ENCODE data around the gene CELSR1. TPM values are rescaled to one million over a fixed set of nuclear protein-coding genes. Genes with fewer than 3 reads are reported as not detected.
A peak's percentile ranks its signal among the peaks of the same experiment; 100 is the strongest.

Gene CELSR1
- total RNA-seq, 3 donors from 2014 or later = 1.9 to 4.2 (median 2.5) TPM

- ATAC-seq = no peak
- Histone ChIP-seq H3K9me3 (no peaks in the 10 kb centered on the region), H3K4me1 (ENCODE audit: low read depth) (no peaks in the 10 kb centered on the region), H3K4me3 (no peak overlapping the region), H3K36me3 (ENCODE audit: low read depth) (no peaks in the 10 kb centered on the region)
- DNase-seq = peak in 1 of 3 donors; percentile 26
- TF ChIP-seq CTCF (IDR thresholded peaks at IDR 0.05) = no peak
- intact Hi-C loops (cut with DNase I, micrococcal nuclease) = loop anchor here in 1 of 2 donors (10.0 kb wide), 1 partner anchor 185 kb away; no protein-coding TSS in a partner anchor
These were observed 178.1 kb downstream of the CELSR1 start for GRCh38 chr22:46359362-46359761.

- H3K4me1 ChIP-seq (ENCODE audit: low read depth) = no peaks in the 10 kb centered on the region
- no peak for ATAC-seq
- H3K36me3 ChIP-seq (ENCODE audit: low read depth) = no peaks in the 10 kb centered on the region
- no peaks in the 10 kb centered on the region for H3K9me3 ChIP-seq
- H3K4me3 ChIP-seq = no peak overlapping the region
- DNase-seq = peak in 1 of 3 donors; percentile 12
- no peak for TF ChIP-seq CTCF (IDR thresholded peaks at IDR 0.05)
- intact Hi-C loops (cut with DNase I, micrococcal nuclease) = loop anchor here in 1 of 2 donors (10.0 kb wide), 1 partner anchor 186 kb away; no protein-coding TSS in a partner anchor
These were observed 178.7 kb downstream of the CELSR1 start for GRCh38 chr22:46358766-46359165.

- intact Hi-C loops (cut with DNase I, micrococcal nuclease) = loop anchor here in 1 of 2 donors (10.0 kb wide), 1 partner anchor 187 kb away; no protein-coding TSS in a partner anchor
These were observed 179.5 kb downstream of the CELSR1 start for GRCh38 chr22:46357711-46358520.

GRCh38 chr22:46356496-46357480 is 180.6 kb downstream of the CELSR1 start:
- Histone ChIP-seq H3K36me3 (ENCODE audit: low read depth) (peaks cover 12% of the 10 kb centered on the region), H3K4me3 (no peak overlapping the region), H3K4me1 (ENCODE audit: low read depth) (no peaks in the 10 kb centered on the region), H3K9me3 (no peaks in the 10 kb centered on the region)
- no peak for TF ChIP-seq CTCF (IDR thresholded peaks at IDR 0.05)
- DNase-seq (peak in 1 of 3 donors; percentile 24), ATAC-seq (no peak)
- intact Hi-C loops (cut with DNase I, micrococcal nuclease) = loop anchor here in 1 of 2 donors (10.0 kb wide), 1 partner anchor 188 kb away; no protein-coding TSS in a partner anchor

More at GRCh38 chr22:46357711-46358520, 179.5 kb downstream of the CELSR1 start:
- TF ChIP-seq CTCF (IDR thresholded peaks at IDR 0.05) = no peak
- DNase-seq = peak in 1 of 3 donors; percentile 7
- Histone ChIP-seq H3K36me3 (ENCODE audit: low read depth) (peaks cover 3% of the 10 kb centered on the region), H3K4me1 (ENCODE audit: low read depth) (no peaks in the 10 kb centered on the region), H3K4me3 (no peak overlapping the region), H3K9me3 (no peaks in the 10 kb centered on the region)
- no peak for ATAC-seq

- Histone ChIP-seq H3K4me1 (ENCODE audit: low read depth) (no peaks in the 10 kb centered on the region), H3K9me3 (no peaks in the 10 kb centered on the region), H3K36me3 (ENCODE audit: low read depth) (peaks cover 12% of the 10 kb centered on the region), H3K4me3 (no peak overlapping the region)
- no peak for TF ChIP-seq CTCF (IDR thresholded peaks at IDR 0.05)
- DNase-seq = peak in 1 of 3 donors; percentile 22
- intact Hi-C loops (cut with DNase I, micrococcal nuclease) = loop anchor here in 1 of 2 donors (10.0 kb wide), 1 partner anchor 189 kb away; no protein-coding TSS in a partner anchor
- no peak for ATAC-seq
These were observed 181.4 kb downstream of the CELSR1 start for GRCh38 chr22:46355996-46356471.
